Gastrocnemius medialis (tissue), 4 donors: Measurements from ENCODE around the gene TMEM175.

Experiments used
- CTCF ChIP-seq, 5 experiments: fragments of 450-650 bp in 3 of 5; fragments of 200-600 bp in 2 of 5; sonication (generic) in 2 of 5; IDR thresholded peaks in 4 of 5; conservative IDR thresholded peaks in 1 of 5; 1 replicate in 4 of 5; 2 replicates in 1 of 5; pipeline ENCODE4 v1.5.1; 2016 to 2019; ENCODE audit warnings: antibody characterized with exemption in 5 of 5, mild to moderate bottlenecking in 3 of 5, moderate library complexity in 3 of 5
- POLR2A ChIP-seq, 2 donors: fragments of 450-650 bp; IDR thresholded peaks; one replicate each; pipeline ENCODE4 v1.6.1; 2017; ENCODE audit warnings: antibody characterized with exemption in 2 of 2, mild to moderate bottlenecking in 2 of 2, moderate library complexity in 2 of 2

GRCh38 chr4:912548-913279, 19.5 kb upstream of the TMEM175 start:
- TF ChIP-seq POLR2A (IDR thresholded peaks at IDR 0.05): no peak
- no peak for TF ChIP-seq CTCF (IDR thresholded peaks at IDR 0.05 in 4 of 5, conservative IDR thresholded peaks at IDR 0.05 in 1 of 5)
